ENCODE results near the gene CHRND.

- TF ChIP-seq, protein P1, sequence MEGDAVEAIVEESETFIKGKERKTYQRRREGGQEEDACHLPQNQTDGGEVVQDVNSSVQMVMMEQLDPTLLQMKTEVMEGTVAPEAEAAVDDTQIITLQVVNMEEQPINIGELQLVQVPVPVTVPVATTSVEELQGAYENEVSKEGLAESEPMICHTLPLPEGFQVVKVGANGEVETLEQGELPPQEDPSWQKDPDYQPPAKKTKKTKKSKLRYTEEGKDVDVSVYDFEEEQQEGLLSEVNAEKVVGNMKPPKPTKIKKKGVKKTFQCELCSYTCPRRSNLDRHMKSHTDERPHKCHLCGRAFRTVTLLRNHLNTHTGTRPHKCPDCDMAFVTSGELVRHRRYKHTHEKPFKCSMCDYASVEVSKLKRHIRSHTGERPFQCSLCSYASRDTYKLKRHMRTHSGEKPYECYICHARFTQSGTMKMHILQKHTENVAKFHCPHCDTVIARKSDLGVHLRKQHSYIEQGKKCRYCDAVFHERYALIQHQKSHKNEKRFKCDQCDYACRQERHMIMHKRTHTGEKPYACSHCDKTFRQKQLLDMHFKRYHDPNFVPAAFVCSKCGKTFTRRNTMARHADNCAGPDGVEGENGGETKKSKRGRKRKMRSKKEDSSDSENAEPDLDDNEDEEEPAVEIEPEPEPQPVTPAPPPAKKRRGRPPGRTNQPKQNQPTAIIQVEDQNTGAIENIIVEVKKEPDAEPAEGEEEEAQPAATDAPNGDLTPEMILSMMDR (IDR thresholded peaks at IDR 0.05) = no peak
- no peak for TF ChIP-seq POLR2A (IDR thresholded peaks at IDR 0.05)
These were observed 12.6 kb upstream of the CHRND start for GRCh38 chr2:232513353-232513752.
